ENCODE data around the gene MLPH.

- TF ChIP-seq EZH2 (IDR thresholded peaks at IDR 0.05; ENCODE audit: borderline replicate concordance, insufficient read depth, low read depth, low read length, poor library complexity, severe bottlenecking) (no peak), CTCF (IDR thresholded peaks at IDR 0.05) (peak; percentile 47)
Observed at GRCh38 chr2:237475704-237476141, 11.3 kb upstream of the MLPH start.

All from B cell (primary cell).